ENCODE data around the gene GDAP1L1.

Gene GDAP1L1

DNA sequence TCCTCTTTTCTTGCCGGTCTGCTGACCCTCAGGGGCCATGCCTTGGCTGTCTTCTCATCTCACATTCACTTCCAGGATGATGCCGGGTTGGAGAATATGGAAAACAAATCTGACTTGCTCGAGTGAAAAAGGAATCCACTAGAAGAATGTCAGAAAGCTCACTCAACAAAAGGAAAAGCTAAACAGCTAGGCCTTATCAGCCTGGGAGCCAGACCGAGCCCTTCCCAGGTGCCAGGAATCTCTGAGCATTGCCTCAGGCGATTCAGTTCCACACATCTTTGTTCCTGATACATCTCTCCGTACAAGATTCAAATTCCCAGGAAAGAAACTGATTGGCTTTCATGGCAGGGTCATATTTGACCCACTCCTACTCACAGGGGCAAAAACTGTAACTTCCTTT lies 27.3 kb upstream of the GDAP1L1 start:
- TF ChIP-seq, protein P1, sequence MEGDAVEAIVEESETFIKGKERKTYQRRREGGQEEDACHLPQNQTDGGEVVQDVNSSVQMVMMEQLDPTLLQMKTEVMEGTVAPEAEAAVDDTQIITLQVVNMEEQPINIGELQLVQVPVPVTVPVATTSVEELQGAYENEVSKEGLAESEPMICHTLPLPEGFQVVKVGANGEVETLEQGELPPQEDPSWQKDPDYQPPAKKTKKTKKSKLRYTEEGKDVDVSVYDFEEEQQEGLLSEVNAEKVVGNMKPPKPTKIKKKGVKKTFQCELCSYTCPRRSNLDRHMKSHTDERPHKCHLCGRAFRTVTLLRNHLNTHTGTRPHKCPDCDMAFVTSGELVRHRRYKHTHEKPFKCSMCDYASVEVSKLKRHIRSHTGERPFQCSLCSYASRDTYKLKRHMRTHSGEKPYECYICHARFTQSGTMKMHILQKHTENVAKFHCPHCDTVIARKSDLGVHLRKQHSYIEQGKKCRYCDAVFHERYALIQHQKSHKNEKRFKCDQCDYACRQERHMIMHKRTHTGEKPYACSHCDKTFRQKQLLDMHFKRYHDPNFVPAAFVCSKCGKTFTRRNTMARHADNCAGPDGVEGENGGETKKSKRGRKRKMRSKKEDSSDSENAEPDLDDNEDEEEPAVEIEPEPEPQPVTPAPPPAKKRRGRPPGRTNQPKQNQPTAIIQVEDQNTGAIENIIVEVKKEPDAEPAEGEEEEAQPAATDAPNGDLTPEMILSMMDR (IDR thresholded peaks at IDR 0.05; ENCODE audit: low read depth, low read length): no peak
- H3K4me3 ChIP-seq (ENCODE audit: low read depth, low read length): no peak overlapping the region

DNA sequence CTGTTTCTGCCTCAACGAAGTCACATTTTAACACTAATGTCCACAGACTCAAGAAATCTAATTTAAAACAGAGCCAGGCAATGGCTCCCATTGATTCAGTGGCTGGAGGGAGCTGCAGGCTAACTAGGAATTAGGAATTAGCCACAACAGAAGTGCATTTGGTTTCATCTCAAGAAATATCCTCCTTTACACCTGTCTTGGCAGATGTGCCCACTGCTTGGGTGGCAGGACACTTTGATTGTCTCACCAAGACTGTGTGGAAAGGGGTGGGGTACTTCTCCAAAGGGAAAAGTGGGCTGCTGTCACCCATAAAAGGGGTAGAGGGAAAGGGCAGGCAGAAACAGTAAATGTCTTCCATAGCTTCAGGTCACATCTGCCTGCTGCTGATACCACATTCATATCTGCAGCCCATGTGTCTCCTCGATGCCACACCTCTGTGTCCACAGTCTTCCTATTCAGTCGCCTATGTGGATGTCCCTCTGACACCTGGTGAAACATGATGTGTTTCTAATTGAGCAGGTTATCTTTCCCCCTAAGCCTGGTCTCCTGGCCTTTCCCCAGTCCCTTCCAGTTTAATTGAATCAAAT lies 25.6 kb upstream of the GDAP1L1 start:
- H3K4me3 ChIP-seq (ENCODE audit: low read depth, low read length): no peak overlapping the region
- TF ChIP-seq, protein P1 (IDR thresholded peaks at IDR 0.05; ENCODE audit: low read depth, low read length): no peak

DNA sequence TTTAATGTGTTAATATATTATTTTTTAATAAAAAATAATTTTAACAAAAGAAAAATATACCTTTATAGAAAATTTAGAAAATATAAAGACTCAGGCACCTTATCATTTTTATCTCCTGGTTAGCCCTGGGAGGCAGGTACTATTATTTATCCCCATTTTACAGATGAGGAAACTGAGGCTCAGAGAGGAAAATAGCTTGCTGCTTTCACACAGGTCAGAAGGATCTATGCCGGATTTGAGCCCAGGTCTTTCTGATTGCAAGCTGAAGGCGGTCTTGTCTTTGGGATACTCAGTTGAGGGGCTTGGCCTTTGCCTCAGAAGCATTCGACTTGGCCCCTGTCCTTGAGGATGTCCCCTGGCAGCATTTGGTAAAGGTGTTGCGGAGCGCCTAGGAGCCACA lies 25.1 kb upstream of the GDAP1L1 start:
- TF ChIP-seq, protein P1 (IDR thresholded peaks at IDR 0.05; ENCODE audit: low read depth, low read length): no peak
- no peak overlapping the region for H3K4me3 ChIP-seq (ENCODE audit: low read depth, low read length)

DNA sequence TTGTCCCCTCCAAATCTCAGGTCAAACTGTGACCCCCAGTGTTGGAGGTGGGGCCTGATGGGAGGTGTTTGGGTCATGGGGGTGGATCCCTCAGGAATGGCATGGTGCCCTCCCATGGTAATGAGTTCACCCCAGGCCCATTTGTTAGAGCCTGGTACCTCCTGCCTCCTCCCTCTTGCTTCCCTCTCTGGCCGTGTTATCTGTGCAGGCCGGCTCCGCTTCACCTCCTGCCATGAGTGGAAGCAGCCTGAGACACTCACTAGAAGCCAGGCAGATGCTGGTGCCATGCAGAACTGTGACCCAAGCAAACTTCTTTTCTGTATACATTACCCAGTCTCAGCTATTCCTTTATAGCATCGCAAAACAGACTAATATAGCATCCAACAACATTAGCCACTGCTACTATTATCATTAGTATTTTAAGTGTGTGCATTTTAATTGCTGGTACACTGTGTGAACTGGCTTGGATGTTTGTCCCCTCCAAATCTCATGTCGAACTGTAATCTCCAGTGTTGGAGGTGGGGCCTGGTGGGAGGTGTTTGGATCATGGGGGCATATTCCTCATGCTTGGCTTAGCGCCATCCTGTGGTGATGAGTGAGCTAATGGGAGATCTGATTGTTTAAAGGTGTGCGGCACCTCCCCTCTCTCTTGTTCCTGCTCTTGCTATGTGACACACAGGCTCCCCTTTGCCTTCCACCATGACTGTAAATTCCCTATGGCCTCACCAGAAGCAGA lies 24.3 kb upstream of the GDAP1L1 start:
- H3K4me3 ChIP-seq (ENCODE audit: low read depth, low read length): no peak overlapping the region
- TF ChIP-seq, protein P1 (IDR thresholded peaks at IDR 0.05; ENCODE audit: low read depth, low read length): no peak

DNA sequence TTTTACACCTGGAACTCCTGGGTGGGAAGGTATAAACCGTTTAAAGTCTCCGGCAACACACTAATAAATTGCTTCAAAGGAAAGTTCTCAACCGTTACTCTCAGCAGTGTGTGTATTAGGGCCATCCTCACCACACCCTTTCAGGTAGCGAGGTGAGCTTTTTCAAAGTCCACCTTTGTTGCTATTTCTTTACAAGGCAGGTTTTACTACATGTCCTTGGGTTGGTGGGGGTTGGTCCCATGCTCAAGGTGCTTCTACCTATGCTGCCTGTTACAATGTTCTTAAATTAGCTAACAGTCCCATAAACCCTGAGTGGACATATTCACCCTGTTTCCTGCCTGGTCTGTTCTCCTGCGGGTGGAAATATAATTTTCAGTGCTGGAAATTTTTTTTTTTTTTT lies 23.4 kb upstream of the GDAP1L1 start:
- TF ChIP-seq, protein P1 (IDR thresholded peaks at IDR 0.05; ENCODE audit: low read depth, low read length): no peak
- H3K4me3 ChIP-seq (ENCODE audit: low read depth, low read length): no peak overlapping the region

DNA sequence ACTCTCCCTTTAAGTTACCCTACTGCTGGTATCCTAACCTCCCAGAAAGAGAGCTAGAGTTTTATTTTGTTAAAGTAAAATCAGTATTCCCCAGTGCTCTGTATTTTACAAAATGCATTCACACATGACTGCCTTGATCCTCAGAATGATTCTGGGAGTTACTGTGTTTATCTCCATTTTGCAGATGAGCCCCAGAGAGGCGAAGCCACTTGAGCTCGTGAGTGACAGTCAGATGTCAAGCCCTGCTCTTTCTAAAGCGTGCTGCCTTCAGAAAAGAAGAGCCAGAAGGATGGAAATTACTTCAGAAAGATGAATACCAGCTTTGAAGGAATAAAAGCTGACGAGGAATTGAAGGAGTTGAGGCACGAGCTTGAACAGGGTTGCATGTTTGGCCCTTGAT lies 22.5 kb upstream of the GDAP1L1 start:
- TF ChIP-seq, protein P1 (IDR thresholded peaks at IDR 0.05; ENCODE audit: low read depth, low read length): no peak

DNA sequence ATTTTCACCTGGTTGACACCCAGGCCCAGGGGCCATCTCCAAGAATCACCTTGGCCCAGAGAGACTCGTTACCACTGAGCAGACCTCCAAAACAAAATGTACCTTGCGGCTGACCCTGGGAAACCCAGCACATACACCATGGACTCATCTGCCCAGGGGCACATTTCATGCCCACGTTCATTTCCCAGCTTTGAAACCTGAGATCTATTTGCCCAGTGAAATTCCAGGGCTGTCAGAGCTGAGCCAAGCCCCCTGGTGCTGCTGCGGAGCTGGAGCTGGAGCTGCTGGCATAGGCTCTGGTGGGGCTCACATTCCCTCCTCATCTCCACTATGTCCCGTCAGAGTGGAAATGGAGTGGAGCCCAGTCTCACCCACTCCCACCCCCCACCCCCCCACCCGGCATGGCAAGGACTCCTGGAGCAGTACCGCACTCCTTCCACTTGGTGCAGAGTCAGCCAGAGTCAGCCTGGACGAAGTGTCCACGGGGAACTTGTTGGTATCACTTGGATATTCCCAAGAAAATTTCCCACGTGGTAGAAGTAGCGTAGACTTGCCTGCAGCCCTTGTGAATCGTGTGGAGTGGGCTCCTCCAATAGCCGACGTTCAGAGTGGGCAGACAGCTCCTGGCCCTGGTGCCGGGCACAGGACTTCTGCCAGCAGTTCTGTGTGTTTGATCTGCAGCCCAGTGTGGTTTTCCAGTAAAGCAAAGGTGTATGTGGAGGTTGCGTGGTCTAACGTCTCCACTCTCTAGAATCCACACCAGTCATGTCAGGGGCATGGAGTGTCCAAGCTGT lies 18.4 kb upstream of the GDAP1L1 start:
- TF ChIP-seq, protein P1 (IDR thresholded peaks at IDR 0.05; ENCODE audit: low read depth, low read length): no peak
- H3K4me3 ChIP-seq (ENCODE audit: low read depth, low read length): no peak overlapping the region

More for the DNA sequence above, 22.5 kb upstream of the GDAP1L1 start:
- no peak overlapping the region for H3K4me3 ChIP-seq (ENCODE audit: low read depth, low read length)

All from WI38 (cell line).